IMR-90 (cell line): ENCODE measurements around the gene ZNF526. TPM values are rescaled to one million over a fixed set of nuclear protein-coding genes. Genes with fewer than 3 reads are reported as not detected.

Source experiments
- ATAC-seq: fragments of 200-7000 bp; cut with Tn5 transposase; 2 replicates; pipeline ENCODE4 v1.9.1; 2020; ENCODE audit warnings: low read depth, mild to moderate bottlenecking, moderate library complexity
- BruUV-seq: library from RNA; stranded (reverse); fragments of 400-500 nt; replicated peaks from 2 replicates; lab custom pipeline; 2021; lab: Mats Ljungman, UMichigan
- CTCF ChIA-PET: fragments of 300-600 bp; formaldehyde crosslinking; extraction: SDS; loops from one replicate; lab custom pipeline; 2021; ENCODE audit warnings: antibody characterized with exemption; lab: Yijun Ruan, JAX
- POLR2A ChIA-PET: fragments of 300-600 bp; sonication (Branson Sonifier 250); formaldehyde crosslinking; loops from one replicate; lab custom pipeline; 2022; ENCODE audit warnings: antibody characterized with exemption; ENCODE audit not compliant: unreplicated experiment; lab: Charles Lee
- DNase-seq: peaks from one replicate; pipeline ENCODE4 v3.0.0; 2013
- H2AFZ ChIP-seq: replicated peaks from 2 replicates; pipeline ENCODE3; 2013; ENCODE audit warnings: low read length, mild to moderate bottlenecking; ENCODE audit not compliant: poor library complexity
- H2AK5ac ChIP-seq: 2 replicates; pipeline ENCODE4 v1.6.1; 2013; ENCODE audit warnings: low read depth, low read length, inconsistent platforms
- H2AK9ac ChIP-seq: replicated peaks from 2 replicates; pipeline ENCODE3; 2013; ENCODE audit warnings: mild to moderate bottlenecking, low read depth, low read length, moderate library complexity; ENCODE audit not compliant: poor library complexity
- H2BK120ac ChIP-seq: 2 replicates; pipeline ENCODE4 v1.6.1; 2013; ENCODE audit warnings: low read depth, low read length, inconsistent platforms
- H2BK15ac ChIP-seq: 3 replicates; pipeline ENCODE4 v1.6.1; 2013; ENCODE audit warnings: low read depth, low read length, inconsistent platforms
- H2BK20ac ChIP-seq: 2 replicates; pipeline ENCODE4 v1.6.1; 2013; ENCODE audit warnings: low read depth, mild to moderate bottlenecking, inconsistent platforms, low read length, moderate library complexity
- H2BK5ac ChIP-seq: 2 replicates; pipeline ENCODE4 v1.6.1; 2013; ENCODE audit warnings: mild to moderate bottlenecking, low read depth, low read length, inconsistent platforms; ENCODE audit not compliant: poor library complexity, severe bottlenecking
- H3K14ac ChIP-seq: replicated peaks from 2 replicates; pipeline ENCODE4 v1.6.1; 2013; ENCODE audit warnings: low read depth, low read length, inconsistent platforms
- H3K18ac ChIP-seq: 2 replicates; pipeline ENCODE4 v1.6.1; 2013; ENCODE audit warnings: low read depth, low read length, control low read depth
- H3K23ac ChIP-seq: 2 replicates; pipeline ENCODE4 v1.6.1; 2013; ENCODE audit warnings: low read depth, low read length, inconsistent platforms
- H3K27ac ChIP-seq: 2 replicates; pipeline ENCODE4 v1.5.1; 2013; ENCODE audit warnings: mild to moderate bottlenecking, control low read depth, low read length; ENCODE audit not compliant: insufficient read depth
- H3K27me3 ChIP-seq: 2 replicates; pipeline ENCODE4 v1.6.1; 2013; ENCODE audit warnings: low read length; ENCODE audit not compliant: control insufficient read depth, insufficient read depth
- H3K36me3 ChIP-seq: 2 replicates; pipeline ENCODE4 v1.6.1; 2013; ENCODE audit warnings: low read length, mixed read lengths; ENCODE audit not compliant: control insufficient read depth, insufficient read depth
- H3K4ac ChIP-seq: 2 replicates; pipeline ENCODE4 v1.6.1; 2013; ENCODE audit warnings: low read depth, low read length, inconsistent platforms
- H3K4me1 ChIP-seq: 2 replicates; pipeline ENCODE4 v1.6.1; 2013; ENCODE audit warnings: low read length, mixed read lengths; ENCODE audit not compliant: control insufficient read depth, insufficient read depth
- H3K4me2 ChIP-seq: 2 replicates; pipeline ENCODE4 v1.6.1; 2013; ENCODE audit warnings: low read depth, mild to moderate bottlenecking, control low read depth, low read length, moderate library complexity
- H3K4me3 ChIP-seq: 2 replicates; pipeline ENCODE4 v1.5.1; 2013; ENCODE audit warnings: low read depth, mild to moderate bottlenecking, control low read depth, low read length, moderate library complexity; ENCODE audit not compliant: insufficient read depth
- H3K56ac ChIP-seq: 2 replicates; pipeline ENCODE4 v1.6.1; 2013; ENCODE audit warnings: low read length, inconsistent platforms; ENCODE audit not compliant: insufficient read depth; ENCODE audit errors: extremely low read depth
- H3K79me1 ChIP-seq, 2 experiments: 2 replicates each; pipeline ENCODE4 v1.6.1; 2013; ENCODE audit warnings: low read length in 2 of 2, inconsistent platforms in 1 of 2, low read depth in 1 of 2
- H3K9ac ChIP-seq: 2 replicates; pipeline ENCODE4 v1.6.1; 2013; ENCODE audit warnings: low read depth, low read length, control low read depth
- H3K9me1 ChIP-seq: 2 replicates; pipeline ENCODE4 v1.6.1; 2013; ENCODE audit warnings: low read length, inconsistent platforms; ENCODE audit not compliant: insufficient read depth
- H3K9me3 ChIP-seq: 2 replicates; pipeline ENCODE4 v1.6.1; 2013; ENCODE audit warnings: low read length; ENCODE audit not compliant: control insufficient read depth, insufficient read depth
- H4K20me1 ChIP-seq: 2 replicates; pipeline ENCODE4 v1.6.1; 2013; ENCODE audit warnings: low read length, inconsistent platforms; ENCODE audit not compliant: insufficient read depth
- H4K5ac ChIP-seq: 2 replicates; pipeline ENCODE4 v1.6.1; 2013; ENCODE audit warnings: mild to moderate bottlenecking, low read depth, low read length, control low read depth
- H4K8ac ChIP-seq, 2 experiments: 2 replicates each; pipeline ENCODE4 v1.6.1; 2013; ENCODE audit warnings: low read depth in 2 of 2, low read length in 2 of 2, control low read depth in 1 of 2, inconsistent platforms in 1 of 2
- H4K91ac ChIP-seq: 2 replicates; pipeline ENCODE4 v1.6.1; 2013; ENCODE audit warnings: low read depth, low read length, inconsistent platforms; ENCODE audit not compliant: insufficient read depth
- BHLHE40 ChIP-seq: fragments of 150-350 bp; IDR thresholded peaks from 2 replicates; pipeline ENCODE4 v1.6.1; 2016; ENCODE audit warnings: mild to moderate bottlenecking, low read depth, low read length
- CHD1 ChIP-seq: IDR thresholded peaks from 2 replicates; pipeline ENCODE4 v1.6.1; 2012; ENCODE audit warnings: low read depth, low read length, improper control_type of control experiment
- CTCF ChIP-seq: conservative IDR thresholded peaks from 2 replicates; pipeline ENCODE4 v1.5.1; 2012; ENCODE audit warnings: mild to moderate bottlenecking, low read depth, low read length, improper control_type of control experiment
- FOS ChIP-seq: fragments of 150-350 bp; IDR thresholded peaks from 2 replicates; pipeline ENCODE4 v1.6.1; 2016; ENCODE audit warnings: low read depth, low read length
- MAFK ChIP-seq: IDR thresholded peaks from 2 replicates; pipeline ENCODE4 v1.6.1; 2012; ENCODE audit warnings: low read depth, low read length, improper control_type of control experiment
- MAZ ChIP-seq: IDR thresholded peaks from 2 replicates; pipeline ENCODE4 v1.6.1; 2012; ENCODE audit warnings: low read depth, mild to moderate bottlenecking, low read length, improper control_type of control experiment, moderate library complexity, borderline replicate concordance
- MXI1 ChIP-seq: IDR thresholded peaks from 2 replicates; pipeline ENCODE4 v1.6.1; 2012; ENCODE audit warnings: low read depth, mild to moderate bottlenecking, low read length, moderate library complexity, borderline replicate concordance
- NFE2L2 ChIP-seq: fragments of 150-350 bp; IDR thresholded peaks from 2 replicates; pipeline ENCODE4 v1.6.1; 2016; ENCODE audit warnings: low read depth, mild to moderate bottlenecking, low read length
- POLR2A ChIP-seq: IDR thresholded peaks from 2 replicates; pipeline ENCODE4 v1.6.1; 2012; ENCODE audit warnings: mild to moderate bottlenecking, low read depth, low read length
- RCOR1 ChIP-seq: IDR thresholded peaks from 2 replicates; pipeline ENCODE4 v1.6.1; 2012; ENCODE audit warnings: mild to moderate bottlenecking, low read length, improper control_type of control experiment; ENCODE audit not compliant: insufficient replicate concordance
- SMC3 ChIP-seq: fragments of 150-350 bp; IDR thresholded peaks from 2 replicates; pipeline ENCODE4 v1.6.1; 2016; ENCODE audit warnings: low read depth, mild to moderate bottlenecking, antibody characterized with exemption, low read length, moderate library complexity
- WGBS, 2 experiments: methylation state at CpG; one replicate each; pipeline versions ENCODE4 v1.1.5 to v1.1.7; 2013; ENCODE audit warnings: missing lambda C conversion rate in 2 of 2; ENCODE audit not compliant: insufficient read length in 1 of 2; ENCODE audit errors: extremely low coverage in 2 of 2; 5-methylcytosine and 5-hydroxymethylcytosine counted together
- dilution Hi-C: fragments of 300-500 bp; cut with HindIII; formaldehyde crosslinking; loops from one replicate; pipeline ENCODE4 v1.14.3; 2018; ENCODE audit warnings: low sequenced_read_pairs; ENCODE audit not compliant: unreplicated experiment
- in situ Hi-C: fragments of 300-500 bp; cut with MboI; formaldehyde crosslinking; loops from 3 replicates; pipeline ENCODE4 v1.14.3; 2019; ENCODE audit warnings: low sequenced_read_pairs, inconsistent platforms, mixed read lengths
- intact Hi-C: fragments of 100-400 bp; cut with micrococcal nuclease; formaldehyde crosslinking; loops from 2 replicates; pipeline ENCODE4 v1.10.0; 2022
- polyA plus RNA-seq, 3 experiments: library from polyadenylated mRNA; depleted of rRNA; stranded (reverse); fragments of >200 nt; gene quantifications; 2 replicates each; pipeline ENCODE4 v1.2.3, GENCODE V29; 2012; ENCODE audit warnings: low replicate concordance in 1 of 3
- total RNA-seq: library from RNA; depleted of rRNA; stranded (reverse); fragments of >200 nt; gene quantifications from 2 replicates; pipeline ENCODE4 v1.2.3, GENCODE V29; 2012
- TF ChIP-seq, protein P1 (sequence below): fragments of 150-350 bp; IDR thresholded peaks from 2 replicates; pipeline ENCODE4 v1.6.1; 2016; ENCODE audit warnings: low read depth, mild to moderate bottlenecking, low read length, moderate library complexity, borderline replicate concordance

The ZNF526 gene
- total and polyA plus RNA-seq, 2 of the 4 experiments (the other 2 are of a cell fraction), result 7.3 to 13.6 TPM

DNA sequence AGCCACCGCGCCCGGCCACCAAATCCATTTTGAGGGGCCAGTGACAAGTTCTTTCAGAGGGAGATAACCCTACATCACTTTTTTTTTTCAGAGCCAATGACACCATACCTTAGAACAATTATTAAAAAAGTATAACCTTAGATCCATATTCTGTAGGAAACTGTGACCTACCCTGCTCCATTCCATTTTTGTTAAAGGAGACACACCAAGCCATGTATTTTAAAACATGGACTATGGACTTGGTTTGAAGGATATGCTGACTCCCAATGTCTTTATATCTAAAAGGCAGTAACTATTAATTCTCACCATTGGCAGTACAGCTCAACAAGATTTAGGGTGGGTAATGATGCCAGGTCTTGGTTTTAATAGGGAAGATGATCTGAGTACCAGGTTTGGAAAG lies 21.2 kb downstream of the ZNF526 start:
- no peak overlapping the region for H2AK5ac ChIP-seq
- peak overlapping the region; percentile 79; the same call in 1 of the 2 replicates for H3K4ac ChIP-seq
- no peak overlapping the region for H3K56ac ChIP-seq
- no peak overlapping the region for H4K5ac ChIP-seq
- dilution Hi-C loops, result no loop called here
- H2AFZ ChIP-seq, result no peak overlapping the region
- H3K79me1 ChIP-seq, result peaks cover 17 to 65% of the 10 kb centered on the region in 2 experiments
- ChIA-PET CTCF (interaction anchor here (1.1 kb wide), 1 partner anchor 8 kb away, joined by 3 read pairs; no protein-coding TSS in a partner anchor), POLR2A (no interaction called here)
- peaks cover 13% of the 10 kb centered on the region for H3K36me3 ChIP-seq
- no peak overlapping the region for H2BK15ac ChIP-seq
- TF ChIP-seq SMC3, result no peak
- no peak for TF ChIP-seq RCOR1
- no peak for TF ChIP-seq CHD1
- no peak for TF ChIP-seq NFE2L2
- no peak for TF ChIP-seq POLR2A
- no peak for TF ChIP-seq CTCF
- TF ChIP-seq BHLHE40, result no peak
- TF ChIP-seq MXI1, result no peak
- no peak for TF ChIP-seq FOS
- TF ChIP-seq, protein P1, sequence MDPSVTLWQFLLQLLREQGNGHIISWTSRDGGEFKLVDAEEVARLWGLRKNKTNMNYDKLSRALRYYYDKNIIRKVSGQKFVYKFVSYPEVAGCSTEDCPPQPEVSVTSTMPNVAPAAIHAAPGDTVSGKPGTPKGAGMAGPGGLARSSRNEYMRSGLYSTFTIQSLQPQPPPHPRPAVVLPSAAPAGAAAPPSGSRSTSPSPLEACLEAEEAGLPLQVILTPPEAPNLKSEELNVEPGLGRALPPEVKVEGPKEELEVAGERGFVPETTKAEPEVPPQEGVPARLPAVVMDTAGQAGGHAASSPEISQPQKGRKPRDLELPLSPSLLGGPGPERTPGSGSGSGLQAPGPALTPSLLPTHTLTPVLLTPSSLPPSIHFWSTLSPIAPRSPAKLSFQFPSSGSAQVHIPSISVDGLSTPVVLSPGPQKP, result no peak
- TF ChIP-seq MAZ, result no peak
- TF ChIP-seq MAFK, result no peak
- peak overlapping the region; percentile 98 for H3K9ac ChIP-seq
- H4K91ac ChIP-seq, result no peak overlapping the region
- in situ Hi-C loops, result no loop called here
- H4K20me1 ChIP-seq, result peaks cover 10% of the 10 kb centered on the region
- no peak overlapping the region for H2AK9ac ChIP-seq
- BruUV-seq, result TSS peak; percentile 33
- H3K4me2 ChIP-seq, result peak overlapping the region; percentile 96
- no peaks in the 10 kb centered on the region for H3K9me3 ChIP-seq
- peaks cover 6% of the 10 kb centered on the region for H3K4me1 ChIP-seq
- H3K14ac ChIP-seq, result peak overlapping the region; percentile 61; the same call in 1 of the 2 replicates
- no peak overlapping the region for H2BK120ac ChIP-seq
- no peak overlapping the region for H3K18ac ChIP-seq
- no peaks in the 10 kb centered on the region for H3K27me3 ChIP-seq
- no peak for DNase-seq
- peak overlapping the region; percentile 98; the same call in 1 of the 2 replicates for H3K23ac ChIP-seq
- H3K27ac ChIP-seq, result no peak overlapping the region
- no peak overlapping the region for H2BK5ac ChIP-seq
- peak overlapping the region; percentile 91; the same call in 1 of the 2 replicates for H3K4me3 ChIP-seq
- H3K9me1 ChIP-seq, result peaks cover 4% of the 10 kb centered on the region; the same call in 1 of the 2 replicates
- no CpG with 5 or more reads among the region's 3 CpGs for WGBS, 2 experiments
- intact Hi-C loops, result loop anchor here (5.0 kb wide), 1 partner anchor 134 kb away; no protein-coding TSS in a partner anchor
- ATAC-seq, result no peak
- no peak overlapping the region for H2BK20ac ChIP-seq
- no peak overlapping the region for H4K8ac ChIP-seq
